Epidermal melanocyte (primary cell): ENCODE data around the gene UGT1A3.
"Not testable (repeated sequence)": the region's sequence is repeated elsewhere in the genome, so short reads cannot be mapped to it uniquely, and the experiment has no call there.

Experiments used
- DNase-seq: peaks from one replicate; pipeline ENCODE4 v3.0.0; 2011; ENCODE audit warnings: low spot score; ENCODE audit not compliant: insufficient read length

Gene UGT1A3

DNA sequence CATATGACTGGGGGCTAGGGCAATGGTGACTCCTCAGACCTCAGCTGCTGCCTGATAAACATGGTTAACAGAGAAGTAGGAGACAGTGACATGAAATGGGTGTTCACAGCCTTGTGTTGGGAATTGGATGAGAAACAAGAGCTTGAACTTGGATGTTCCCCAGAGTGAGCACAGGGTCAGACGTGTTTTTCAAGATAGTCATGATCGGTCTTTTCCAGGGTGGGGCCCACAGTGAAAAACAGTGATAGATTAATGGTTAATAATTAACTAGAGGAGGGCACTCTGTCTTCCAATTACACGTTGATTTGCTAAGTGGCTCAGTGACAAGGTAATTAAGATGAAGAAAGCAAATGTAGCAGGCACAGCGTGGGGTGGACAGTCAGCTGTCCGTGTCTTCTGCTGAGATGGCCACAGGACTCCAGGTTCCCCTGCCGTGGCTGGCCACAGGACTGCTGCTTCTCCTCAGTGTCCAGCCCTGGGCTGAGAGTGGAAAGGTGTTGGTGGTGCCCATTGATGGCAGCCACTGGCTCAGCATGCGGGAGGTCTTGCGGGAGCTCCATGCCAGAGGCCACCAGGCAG is at the start of gene UGT1A3:
TSS of gene UGT1A3 (plus strand) at position 320 of the 579 bp plus-strand sequence. CDS start at position 405, 85 bp downstream.
- no peak for DNase-seq

DNA sequence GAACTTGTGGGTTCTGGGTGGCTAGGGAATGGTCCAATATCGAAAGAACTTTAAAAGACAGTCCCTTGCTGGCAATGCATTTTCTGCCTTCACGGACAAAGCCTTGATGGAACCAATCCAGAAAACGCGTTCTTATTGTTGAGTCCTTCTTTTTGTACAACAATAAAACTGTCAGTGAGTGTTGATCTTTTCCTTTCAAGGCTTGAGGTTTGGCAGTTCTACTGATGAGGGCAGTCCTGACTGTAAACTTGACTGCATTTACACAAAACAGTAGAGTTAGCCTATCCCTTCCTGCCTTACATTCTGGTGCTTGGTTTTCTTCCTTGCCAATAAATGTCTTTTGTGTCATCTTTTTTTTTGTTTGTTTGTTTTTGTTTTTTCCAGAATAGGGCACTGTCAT is 49.6 kb upstream of the UGT1A3 start:
- DNase-seq: no peak

- no peak for DNase-seq
Observed at GRCh38 chr2:233680361-233681045, 48.3 kb upstream of the UGT1A3 start.

DNA sequence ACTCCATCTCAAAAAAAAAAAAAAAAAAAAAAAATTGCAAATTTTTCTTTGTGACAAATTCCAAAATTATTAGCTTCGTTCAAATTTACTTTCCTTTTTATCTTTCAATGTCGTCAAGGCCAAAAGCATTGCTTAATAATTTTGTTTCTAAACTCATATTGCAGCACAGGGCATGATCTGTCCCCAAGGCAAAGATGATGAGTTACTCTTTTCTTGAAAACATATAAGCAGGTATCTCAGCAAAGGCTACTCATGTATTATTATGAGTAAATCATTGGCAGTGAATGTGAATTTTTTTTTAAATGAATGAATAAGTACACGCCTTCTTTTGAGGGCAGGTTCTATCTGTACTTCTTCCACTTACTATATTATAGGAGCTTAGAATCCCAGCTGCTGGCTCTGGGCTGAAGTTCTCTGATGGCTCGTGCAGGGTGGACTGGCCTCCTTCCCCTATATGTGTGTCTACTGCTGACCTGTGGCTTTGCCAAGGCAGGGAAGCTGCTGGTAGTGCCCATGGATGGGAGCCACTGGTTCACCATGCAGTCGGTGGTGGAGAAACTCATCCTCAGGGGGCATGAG is 47.2 kb upstream of the UGT1A3 start, which contains the start of gene UGT1A7:
TSS of gene UGT1A7 (plus strand) at position 381 of the 579 bp plus-strand sequence. CDS start at position 418, 37 bp downstream.
- DNase-seq: no peak

DNA sequence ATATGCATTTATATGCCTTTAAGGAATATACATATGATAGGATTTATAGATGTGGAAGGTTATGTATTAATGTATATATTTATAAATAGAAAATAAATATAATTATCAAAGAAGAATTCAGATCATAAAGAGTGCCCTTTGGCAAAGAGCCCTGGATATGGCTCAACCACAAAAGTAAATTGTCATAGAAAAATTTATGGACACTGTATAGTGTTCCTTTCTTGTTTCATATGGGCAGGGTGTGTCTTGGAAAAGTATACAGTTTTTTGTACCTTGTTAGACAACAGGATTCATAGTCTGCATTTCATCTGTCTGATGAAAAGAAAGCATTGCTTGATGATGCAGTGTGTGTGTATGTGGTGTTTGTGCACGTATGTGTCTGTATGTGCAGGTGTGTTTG is 44.2 kb upstream of the UGT1A3 start:
- no peak for DNase-seq

DNA sequence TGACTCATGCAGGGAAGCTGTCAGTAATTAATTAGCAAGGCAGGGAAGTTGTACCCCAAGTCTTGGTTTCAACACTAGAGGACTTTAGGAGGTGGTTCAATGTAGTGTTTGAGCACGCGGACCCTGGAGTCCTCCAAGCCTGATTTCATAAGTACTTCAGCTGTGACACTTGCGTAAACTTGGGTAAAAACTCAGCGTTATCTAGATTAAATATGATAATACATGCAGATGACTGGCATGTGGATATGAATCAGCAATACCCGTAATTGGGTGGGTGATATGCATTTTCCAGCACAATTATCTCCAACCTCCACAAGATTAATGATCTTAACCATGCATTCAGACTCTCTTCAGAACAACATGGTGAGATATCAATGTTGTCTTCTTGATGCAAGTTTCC is 41.9 kb upstream of the UGT1A3 start:
- no peak for DNase-seq

- no peak for DNase-seq
Observed at GRCh38 chr2:233688341-233688740, 40.5 kb upstream of the UGT1A3 start.

DNA sequence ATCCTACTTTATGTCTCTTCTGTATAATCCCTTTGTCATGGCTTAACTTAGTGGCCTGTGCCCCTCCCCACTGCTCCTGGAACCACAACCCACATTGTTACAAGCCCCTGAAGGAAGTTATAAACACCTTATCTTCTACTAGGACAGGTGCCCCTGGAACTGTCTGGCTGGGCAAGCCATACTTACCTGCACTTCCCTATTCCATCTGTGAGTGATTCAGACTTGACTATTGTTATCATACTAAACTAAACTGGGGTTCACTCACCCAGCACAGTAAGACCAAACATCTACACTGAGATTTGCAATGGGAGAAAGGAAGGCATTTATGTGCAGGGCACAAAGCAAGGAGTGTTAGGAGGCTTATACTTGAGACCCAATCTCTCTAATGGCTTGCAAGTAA is 39.8 kb upstream of the UGT1A3 start:
- no peak for DNase-seq

DNA sequence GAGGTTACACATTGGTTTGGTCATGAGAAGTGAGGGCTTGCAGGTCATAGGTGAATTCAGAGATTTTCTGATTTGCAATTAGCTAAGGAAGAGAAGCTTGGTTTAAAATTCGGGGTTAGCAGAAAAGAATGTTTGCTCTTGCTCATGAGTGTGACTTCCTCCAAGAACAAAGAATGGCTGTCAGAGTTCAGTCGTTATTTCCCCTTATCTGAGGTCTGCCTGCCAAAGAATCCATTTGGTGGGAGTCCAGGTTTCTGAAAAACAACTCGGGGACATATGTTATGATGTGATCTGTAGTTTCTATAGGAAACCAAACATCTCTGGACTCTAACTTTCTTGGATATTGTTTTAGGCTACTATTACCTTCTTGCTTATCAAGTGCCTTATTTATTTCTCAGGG is 39.3 kb upstream of the UGT1A3 start:
- DNase-seq: no peak

DNA sequence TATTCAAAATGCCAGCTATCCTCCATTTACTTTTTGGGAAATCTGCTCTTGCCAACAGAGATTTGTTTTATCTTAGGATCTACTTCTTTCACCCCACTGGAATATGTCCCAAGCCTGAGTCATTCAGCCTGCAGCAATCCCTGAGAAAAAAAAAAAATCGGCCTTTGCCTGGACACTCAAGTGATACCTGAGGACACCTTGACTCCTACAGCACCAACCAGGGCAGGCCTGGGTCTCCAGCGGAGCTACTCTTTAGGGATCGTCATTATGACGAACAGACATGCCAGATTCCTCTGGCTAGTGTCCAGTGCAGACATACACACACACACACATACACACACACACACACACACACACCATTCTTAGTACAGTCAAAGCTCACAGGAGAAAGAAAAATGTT is 38.4 kb upstream of the UGT1A3 start:
- DNase-seq: no peak

- no peak for DNase-seq
Observed at GRCh38 chr2:233691443-233692433, 37.1 kb upstream of the UGT1A3 start.

DNA sequence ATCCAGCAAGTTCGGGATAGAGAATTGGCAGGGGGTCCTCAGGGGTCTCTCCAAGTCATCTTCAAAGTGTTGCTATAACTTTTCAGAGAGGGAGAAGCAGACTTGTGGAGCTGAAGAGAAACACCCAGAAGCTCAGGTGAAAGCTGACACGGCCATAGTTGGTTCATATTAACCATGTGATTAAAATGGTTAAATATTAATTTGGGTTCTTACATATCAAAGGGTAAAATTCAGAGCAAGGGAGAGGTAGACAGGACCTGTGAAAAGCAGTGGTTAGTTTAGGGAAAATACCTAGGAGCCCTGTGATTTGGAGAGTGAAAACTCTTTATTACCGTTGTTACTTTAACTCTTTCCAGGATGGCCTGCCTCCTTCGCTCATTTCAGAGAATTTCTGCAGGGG is 36.2 kb upstream of the UGT1A3 start, which contains the start of gene UGT1A6:
TSS of gene UGT1A6 (plus strand) at position 243 of the 400 bp plus-strand sequence. CDS start at position 358, 115 bp downstream.
- DNase-seq: no peak

GRCh38 chr2:233693963-233694362 is 34.9 kb upstream of the UGT1A3 start:
- no peak for DNase-seq

- no peak for DNase-seq
Observed at GRCh38 chr2:233698740-233699139, 30.1 kb upstream of the UGT1A3 start.

- DNase-seq: no peak
Observed at GRCh38 chr2:233699424-233700027, 29.3 kb upstream of the UGT1A3 start.

DNA sequence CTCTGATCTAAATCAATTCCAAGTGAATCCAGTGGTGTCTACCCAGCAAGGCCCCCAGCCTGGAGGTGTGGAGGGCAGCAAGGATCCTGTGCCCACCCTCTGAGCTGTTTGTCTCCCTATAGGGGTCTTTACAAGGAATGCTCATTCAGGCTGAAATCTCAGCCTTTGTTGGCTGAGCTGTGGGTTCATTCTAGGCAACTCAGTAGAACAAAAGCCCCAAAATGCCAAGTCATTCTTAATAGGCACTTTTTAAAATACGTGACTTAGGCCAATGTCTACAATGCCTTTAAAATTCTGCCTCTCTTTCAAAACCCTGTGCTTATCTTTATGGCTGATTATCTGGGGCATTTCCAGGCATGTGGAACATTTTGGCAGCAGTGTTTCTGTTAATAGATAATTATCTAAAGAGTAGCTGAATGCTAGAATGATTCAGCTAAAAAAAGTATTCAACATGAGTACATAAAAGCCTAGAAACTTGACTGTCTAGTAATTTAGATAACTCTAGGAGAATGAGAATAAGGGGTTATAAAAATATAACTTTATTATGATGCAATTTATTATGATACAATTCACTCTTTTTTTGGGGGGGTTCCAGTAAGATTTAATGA is 28.7 kb upstream of the UGT1A3 start:
- no peak for DNase-seq

DNA sequence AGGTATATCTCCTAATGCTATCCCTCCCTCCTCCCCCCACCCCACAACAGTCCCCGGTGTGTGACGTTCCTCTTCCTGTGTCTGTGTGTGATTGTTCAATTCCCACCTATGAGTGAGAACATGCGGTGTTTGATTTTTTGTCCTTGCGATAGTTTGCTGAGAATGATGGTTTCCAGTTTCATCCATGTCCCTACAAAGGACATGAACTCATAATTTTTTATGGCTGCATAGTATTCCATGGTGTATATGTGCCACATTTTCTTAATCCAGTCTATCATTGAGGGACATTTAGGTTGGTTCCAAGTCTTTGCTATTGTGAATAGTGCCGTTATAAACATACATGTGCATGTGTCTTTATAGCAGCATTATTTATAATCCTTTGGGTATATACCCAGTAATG is 28.0 kb upstream of the UGT1A3 start:
- DNase-seq: not testable (repeated sequence)

DNA sequence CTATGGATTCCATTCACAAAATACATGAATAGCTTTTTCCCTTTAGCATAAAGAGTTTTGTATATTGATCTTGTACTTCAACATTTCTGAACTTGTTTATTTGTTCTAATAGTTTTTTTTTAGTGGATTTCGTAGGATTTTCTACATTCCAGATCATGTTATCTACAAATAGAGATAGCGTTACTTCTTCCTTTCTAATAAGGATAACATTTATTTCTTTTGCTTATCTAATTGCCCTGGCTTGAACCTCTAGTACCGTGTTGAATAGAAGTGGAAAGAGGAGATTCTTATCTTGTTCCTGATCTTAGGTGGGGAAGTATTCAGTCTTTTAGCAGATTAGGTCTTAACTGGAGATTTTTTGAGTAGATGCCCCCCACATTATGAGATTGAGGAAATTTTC is 26.6 kb upstream of the UGT1A3 start:
- DNase-seq: no peak

- no peak for DNase-seq
Observed at GRCh38 chr2:233705911-233706506, 22.8 kb upstream of the UGT1A3 start.

DNA sequence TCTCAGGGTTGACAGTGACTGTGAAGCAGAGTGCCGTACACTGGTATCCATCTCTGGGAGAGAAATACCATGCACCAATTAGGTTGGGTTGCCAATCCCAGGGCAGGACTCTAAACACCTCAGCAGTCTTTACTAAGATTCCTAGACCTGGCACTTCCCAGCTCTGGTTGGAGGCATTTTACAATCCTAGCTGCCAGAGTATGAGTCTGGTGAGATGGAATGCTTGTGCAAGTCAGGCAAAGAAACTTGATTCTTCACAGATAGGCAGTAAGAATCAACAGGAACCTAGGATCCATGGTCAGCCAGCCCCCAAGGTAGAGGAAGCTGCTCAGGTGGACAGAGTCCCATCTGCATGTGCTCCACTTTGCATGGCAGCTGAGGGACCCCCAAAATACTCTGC is 22.1 kb upstream of the UGT1A3 start:
- no peak for DNase-seq
